ENCODE measurements around the gene CACNA1G.

The CACNA1G gene

DNA sequence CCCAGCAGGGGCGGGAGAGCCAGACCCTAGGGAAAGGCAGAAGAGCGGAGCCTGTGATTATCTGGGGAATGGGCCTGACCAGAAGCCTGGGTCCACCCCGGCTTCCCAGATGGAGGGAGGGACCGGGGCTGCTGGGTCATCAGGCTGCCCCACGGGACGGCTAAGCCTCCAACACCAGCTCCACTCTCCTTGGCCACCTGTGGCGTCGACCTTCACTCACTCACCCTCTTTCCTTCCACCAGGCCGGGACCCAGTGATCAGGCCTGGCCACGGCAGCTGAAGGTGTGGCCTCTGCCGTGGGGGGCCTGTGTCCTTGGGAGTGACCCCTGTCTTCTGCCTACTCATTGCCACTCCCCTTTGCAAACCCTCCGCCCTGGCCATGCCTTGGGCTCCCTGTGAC, 51.8 kb downstream of the CACNA1G start:
- no peak overlapping the region for H3K4me3 ChIP-seq (replicated peaks; ENCODE audit: low read depth, low read length)
- no peak for TF ChIP-seq CTCF (IDR thresholded peaks at IDR 0.05; ENCODE audit: low read depth, low read length, missing control alignments)
- DNase-seq (ENCODE audit: extremely low read depth, low read depth) = no peak

GRCh38 chr17:50613007-50613992, 52.8 kb downstream of the CACNA1G start:
- H3K4me3 ChIP-seq (replicated peaks; ENCODE audit: low read depth, low read length) = no peak overlapping the region
- no peak for DNase-seq (ENCODE audit: extremely low read depth, low read depth)
- no peak for TF ChIP-seq CTCF (IDR thresholded peaks at IDR 0.05; ENCODE audit: low read depth, low read length, missing control alignments)

- TF ChIP-seq CTCF (IDR thresholded peaks at IDR 0.05; ENCODE audit: low read depth, low read length, missing control alignments) = no peak
- H3K4me3 ChIP-seq (replicated peaks; ENCODE audit: low read depth, low read length) = no peak overlapping the region
- DNase-seq (ENCODE audit: extremely low read depth, low read depth) = no peak
Measured at GRCh38 chr17:50614471-50615051, 54.0 kb downstream of the CACNA1G start.

- DNase-seq (ENCODE audit: extremely low read depth, low read depth) = no peak
- no peak overlapping the region for H3K4me3 ChIP-seq (replicated peaks; ENCODE audit: low read depth, low read length)
- TF ChIP-seq CTCF (IDR thresholded peaks at IDR 0.05; ENCODE audit: low read depth, low read length, missing control alignments) = no peak
Measured at GRCh38 chr17:50615828-50616227, 55.3 kb downstream of the CACNA1G start.

DNA sequence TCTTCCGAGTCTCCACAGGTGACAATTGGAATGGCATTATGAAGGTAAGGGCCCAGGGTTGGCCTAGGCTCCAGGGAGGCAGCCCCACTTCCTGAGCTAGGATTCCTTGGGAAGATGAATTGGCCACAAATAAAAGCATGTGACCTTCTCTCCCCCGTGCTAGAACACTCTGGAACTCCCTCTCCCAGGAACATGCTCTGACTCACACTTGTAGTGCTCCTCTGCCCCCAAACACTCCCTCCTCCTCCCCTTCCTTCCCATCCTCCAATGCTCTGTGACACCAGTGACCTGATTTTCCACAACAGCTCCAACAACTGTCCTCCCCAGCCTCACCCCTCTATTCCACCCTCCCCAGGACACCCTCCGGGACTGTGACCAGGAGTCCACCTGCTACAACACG, 57.8 kb downstream of the CACNA1G start:
- no peak for DNase-seq (ENCODE audit: extremely low read depth, low read depth)
- TF ChIP-seq CTCF (IDR thresholded peaks at IDR 0.05; ENCODE audit: low read depth, low read length, missing control alignments) = no peak
- no peak overlapping the region for H3K4me3 ChIP-seq (replicated peaks; ENCODE audit: low read depth, low read length)

DNA sequence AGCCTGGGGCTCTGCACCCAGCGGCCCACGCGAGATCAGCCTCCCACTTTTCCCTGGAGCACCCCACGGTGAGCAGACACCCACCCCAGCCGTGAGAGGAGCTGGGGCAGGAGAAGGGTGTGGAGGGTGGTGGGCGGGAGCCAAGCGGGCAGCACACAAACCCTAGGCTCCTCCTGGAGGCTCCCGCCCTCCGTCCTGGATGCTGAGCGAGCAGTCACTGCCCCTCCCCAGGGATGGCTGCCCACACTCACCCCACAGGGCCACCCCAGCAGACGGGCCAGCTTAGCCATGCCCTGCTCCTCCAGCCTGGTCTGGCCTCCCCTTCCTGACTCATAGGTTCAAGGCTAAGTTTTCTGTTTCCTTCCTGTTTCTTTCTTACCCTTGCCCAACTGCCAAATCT, 58.4 kb downstream of the CACNA1G start:
- H3K4me3 ChIP-seq (replicated peaks; ENCODE audit: low read depth, low read length) = no peak overlapping the region
- no peak for DNase-seq (ENCODE audit: extremely low read depth, low read depth)
- TF ChIP-seq CTCF (IDR thresholded peaks at IDR 0.05; ENCODE audit: low read depth, low read length, missing control alignments) = no peak
